ENCODE measurements around the gene ZNF560.

The ZNF560 gene

GRCh38 chr19:9435279-9436268, 62.8 kb downstream of the ZNF560 start, which contains the start of gene ZNF266:
Gene ZNF266 (minus strand): TSS chr19:9435573. CDS start chr19:9420089, 15,484 bp downstream.
- DNase-seq = peak; percentile 94

- DNase-seq = peak; percentile 35
Observed at GRCh38 chr19:9431475-9431874, 66.9 kb downstream of the ZNF560 start.

- no peak for DNase-seq
Observed at GRCh38 chr19:9430444-9430843, 68.0 kb downstream of the ZNF560 start.

GRCh38 chr19:9427941-9428340, 70.5 kb downstream of the ZNF560 start:
- DNase-seq = no peak
